ENCODE measurements around the gene FHIP1B. TPM values are rescaled to one million over a fixed set of nuclear protein-coding genes. Genes with fewer than 3 reads are reported as not detected.
"Not testable (repeated sequence)": the region's sequence is repeated elsewhere in the genome, so short reads cannot be mapped to it uniquely, and the experiment has no call there.

The FHIP1B gene
- total RNA-seq, 4 donors from 2014 or later = 30.4 to 144 (median 56.4) TPM

DNA sequence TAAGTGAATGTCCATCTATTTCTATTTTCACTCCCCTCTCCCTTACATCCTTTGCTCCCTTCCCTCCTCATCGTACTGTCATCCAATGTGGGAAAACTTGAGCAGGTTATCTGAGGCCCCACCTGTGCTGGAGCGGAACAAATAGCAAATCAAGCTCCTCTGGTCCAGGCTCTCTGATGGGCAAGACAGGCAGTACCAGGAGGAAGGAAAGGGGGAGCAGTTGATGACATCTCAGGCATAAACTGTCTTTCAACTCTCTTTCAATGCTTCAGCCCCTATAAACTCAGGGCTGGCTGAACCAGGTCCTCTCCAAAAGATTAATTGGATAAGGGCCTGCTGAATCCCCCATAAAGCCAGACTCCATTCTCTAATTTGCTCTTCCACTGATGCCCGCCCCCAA, 23.7 kb upstream of the FHIP1B start:
- WGBS, 2 donors = 81 to 82% methylated on average over 3 of the region's 3 CpGs
- Histone ChIP-seq H3K27ac (no peak overlapping the region), H3K9me3 (no peaks in the 10 kb centered on the region)

GRCh38 chr11:6253197-6253596, 18.8 kb upstream of the FHIP1B start:
- no peaks in the 10 kb centered on the region for H3K9me3 ChIP-seq
- H3K27ac ChIP-seq = no peak overlapping the region
- TF ChIP-seq POLR2A (IDR thresholded peaks at IDR 0.05) (no peak), EP300 (IDR thresholded peaks at IDR 0.05) (no peak)
- TF ChIP-seq, protein P1, sequence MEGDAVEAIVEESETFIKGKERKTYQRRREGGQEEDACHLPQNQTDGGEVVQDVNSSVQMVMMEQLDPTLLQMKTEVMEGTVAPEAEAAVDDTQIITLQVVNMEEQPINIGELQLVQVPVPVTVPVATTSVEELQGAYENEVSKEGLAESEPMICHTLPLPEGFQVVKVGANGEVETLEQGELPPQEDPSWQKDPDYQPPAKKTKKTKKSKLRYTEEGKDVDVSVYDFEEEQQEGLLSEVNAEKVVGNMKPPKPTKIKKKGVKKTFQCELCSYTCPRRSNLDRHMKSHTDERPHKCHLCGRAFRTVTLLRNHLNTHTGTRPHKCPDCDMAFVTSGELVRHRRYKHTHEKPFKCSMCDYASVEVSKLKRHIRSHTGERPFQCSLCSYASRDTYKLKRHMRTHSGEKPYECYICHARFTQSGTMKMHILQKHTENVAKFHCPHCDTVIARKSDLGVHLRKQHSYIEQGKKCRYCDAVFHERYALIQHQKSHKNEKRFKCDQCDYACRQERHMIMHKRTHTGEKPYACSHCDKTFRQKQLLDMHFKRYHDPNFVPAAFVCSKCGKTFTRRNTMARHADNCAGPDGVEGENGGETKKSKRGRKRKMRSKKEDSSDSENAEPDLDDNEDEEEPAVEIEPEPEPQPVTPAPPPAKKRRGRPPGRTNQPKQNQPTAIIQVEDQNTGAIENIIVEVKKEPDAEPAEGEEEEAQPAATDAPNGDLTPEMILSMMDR (IDR thresholded peaks at IDR 0.05) = no peak
- DNase-seq (ENCODE audit: low spot score in 2 of 2) = no peak
- WGBS, 2 donors = 84 to 95% methylated on average over 1 of the region's 1 CpG
- H3K27me3 ChIP-seq = peaks cover 0 to 20% of the 10 kb centered on the region in 2 donors
- H3K4me1 ChIP-seq = peaks cover 0 to 12% (median under 1%) of the 10 kb centered on the region in 4 donors
- no peaks in the 10 kb centered on the region for H3K36me3 ChIP-seq
- no peak overlapping the region for H3K4me3 ChIP-seq

More for the DNA sequence above, 23.7 kb upstream of the FHIP1B start:
- Histone ChIP-seq H3K27me3 (peaks cover 0 to 58% of the 10 kb centered on the region in 2 donors), H3K4me3 (no peak overlapping the region), H3K4me1 (peaks cover 0 to 19% (median 17%) of the 10 kb centered on the region in 4 donors), H3K36me3 (no peaks in the 10 kb centered on the region)
- TF ChIP-seq EP300 (IDR thresholded peaks at IDR 0.05) (no peak), POLR2A (IDR thresholded peaks at IDR 0.05) (no peak)
- TF ChIP-seq, protein P1 (IDR thresholded peaks at IDR 0.05) = no peak
- DNase-seq (ENCODE audit: low spot score in 2 of 2) = no peak

DNA sequence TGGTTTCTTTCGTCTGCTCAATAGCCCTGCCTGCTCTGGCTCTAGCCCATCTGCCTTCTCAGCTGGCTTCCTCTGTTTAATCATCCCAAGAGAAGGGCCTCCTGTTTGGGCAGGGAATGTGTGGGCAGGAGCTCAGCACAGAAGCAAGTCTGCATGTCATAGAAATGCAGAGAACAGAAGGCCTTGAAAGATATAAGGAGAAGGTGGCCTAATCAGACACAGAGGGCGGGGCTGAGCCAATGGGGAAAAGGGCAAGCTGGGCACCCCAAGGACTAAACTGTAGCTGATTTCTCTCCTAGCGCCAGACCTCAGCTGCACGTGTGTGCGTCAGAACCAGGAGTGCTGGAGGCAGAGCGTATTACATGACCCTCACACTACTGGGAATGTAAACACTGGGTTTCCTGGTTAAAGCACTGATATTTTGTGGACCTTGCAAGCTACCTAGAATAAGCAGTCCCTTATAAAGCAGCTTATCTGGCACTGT, 17.6 kb upstream of the FHIP1B start:
- Histone ChIP-seq H3K4me1 (peaks cover 0 to 12% (median 0%) of the 10 kb centered on the region in 4 donors), H3K27me3 (peaks cover 0 to 9% of the 10 kb centered on the region in 2 donors), H3K4me3 (no peak overlapping the region), H3K9me3 (no peaks in the 10 kb centered on the region), H3K36me3 (no peaks in the 10 kb centered on the region), H3K27ac (peak overlapping the region in 2 of 4 donors; percentile 13 to 65)
- TF ChIP-seq, protein P1 (IDR thresholded peaks at IDR 0.05) = no peak
- no peak for TF ChIP-seq EP300 (IDR thresholded peaks at IDR 0.05)
- TF ChIP-seq POLR2A (IDR thresholded peaks at IDR 0.05) = no peak
- 75% methylated on average over 6 of the region's 6 CpGs for WGBS, 2 donors
- no peak for DNase-seq (ENCODE audit: low spot score in 2 of 2)

DNA sequence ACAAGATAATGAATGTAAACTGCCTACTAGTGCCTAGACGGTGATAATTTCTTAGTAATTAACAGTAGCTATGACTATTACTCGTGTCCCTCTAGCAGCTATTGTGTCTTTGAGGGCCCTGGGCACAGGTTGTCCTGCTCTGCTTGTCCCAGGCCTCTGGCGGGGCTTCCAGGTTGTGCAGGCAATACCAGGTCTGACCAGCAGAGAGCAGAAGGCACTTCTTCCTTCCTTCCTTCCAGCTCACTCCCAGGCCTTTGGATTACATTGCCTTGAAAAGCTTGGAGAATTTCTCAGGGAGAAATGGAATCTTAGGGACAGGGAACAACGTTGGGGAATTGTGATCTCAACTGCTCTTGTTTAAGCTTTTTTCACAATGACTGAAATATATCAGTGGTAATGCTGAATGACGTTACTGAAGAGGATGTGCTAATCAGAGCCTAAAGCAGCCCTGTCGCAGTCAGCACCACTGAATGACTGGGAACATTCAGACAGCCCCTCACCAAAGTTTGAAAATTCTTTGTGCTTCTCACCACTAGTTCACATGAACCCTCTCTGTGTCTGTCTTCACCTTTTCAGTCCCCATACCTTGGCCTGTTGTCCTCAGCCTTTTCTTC, 16.8 kb upstream of the FHIP1B start:
- Histone ChIP-seq H3K4me1 (peaks cover 0 to 12% (median 0%) of the 10 kb centered on the region in 4 donors), H3K27me3 (peaks cover 0 to 7% of the 10 kb centered on the region in 2 donors), H3K9me3 (no peaks in the 10 kb centered on the region), H3K4me3 (no peak overlapping the region), H3K27ac (peak overlapping the region in 3 of 4 donors; percentile 13 to 65 (median 25)), H3K36me3 (no peaks in the 10 kb centered on the region)
- DNase-seq (ENCODE audit: low spot score in 2 of 2) = peak; percentile 47 to 62
- TF ChIP-seq EP300 (IDR thresholded peaks at IDR 0.05) = no peak
- TF ChIP-seq, protein P1 (IDR thresholded peaks at IDR 0.05) = peak; percentile 60 to 93 (median 84)
- 38 to 49% methylated on average over 6 of the region's 6 CpGs for WGBS, 2 donors

DNA sequence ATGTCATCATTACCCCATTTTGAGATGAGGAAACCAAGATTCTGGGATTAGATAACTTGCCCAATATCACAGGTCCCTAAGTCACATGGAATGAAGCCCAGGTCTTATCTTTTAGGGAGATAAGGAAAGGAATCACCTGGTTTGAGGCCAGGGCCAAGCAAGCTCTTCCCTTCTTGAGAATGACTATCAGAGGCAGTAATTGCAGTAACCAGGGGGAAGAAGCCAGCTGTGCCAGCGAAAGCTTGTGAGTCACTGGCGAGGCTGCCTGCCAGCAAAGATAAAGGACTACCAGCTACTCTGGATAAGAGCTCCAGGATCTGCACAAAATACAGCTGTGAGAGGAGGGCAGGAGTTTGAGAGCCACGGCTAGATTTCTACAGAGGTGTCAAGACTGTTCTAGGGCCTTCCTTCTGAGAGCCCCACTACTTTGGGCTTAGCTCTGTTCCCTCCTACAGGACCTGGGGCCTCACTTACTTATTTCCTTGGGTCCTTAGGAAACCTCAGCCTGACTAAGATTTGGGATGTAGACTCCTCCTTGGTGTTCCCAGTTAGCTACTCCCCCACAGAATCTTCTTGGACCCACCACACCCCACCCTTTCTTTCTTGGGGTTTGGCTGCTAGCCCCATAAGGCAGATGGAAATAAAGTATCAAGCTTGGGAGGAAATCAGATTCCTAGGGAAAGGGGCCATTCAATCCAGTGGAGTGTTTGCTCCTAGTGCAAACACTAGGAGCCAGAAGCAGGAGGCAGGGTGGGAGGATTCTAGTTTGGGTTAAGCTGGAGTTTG, 15.5 kb upstream of the FHIP1B start:
- Histone ChIP-seq H3K9me3 (no peaks in the 10 kb centered on the region), H3K4me3 (no peak overlapping the region), H3K36me3 (no peaks in the 10 kb centered on the region), H3K27ac (no peak overlapping the region), H3K4me1 (peaks cover 0 to 12% (median 0%) of the 10 kb centered on the region in 4 donors), H3K27me3 (no peaks in the 10 kb centered on the region)
- no peak for DNase-seq (ENCODE audit: low spot score in 2 of 2)
- whole genome bisulfite sequencing, 2 donors = 63 to 72% methylated on average over 3 of the region's 3 CpGs
- TF ChIP-seq, protein P1 (IDR thresholded peaks at IDR 0.05) = no peak
- TF ChIP-seq EP300 (IDR thresholded peaks at IDR 0.05) (no peak), POLR2A (IDR thresholded peaks at IDR 0.05) (no peak)

- H3K36me3 ChIP-seq = not testable (repeated sequence)
- WGBS, 2 donors = 91 to 93% methylated on average over 3 of the region's 3 CpGs
These were observed 14.5 kb upstream of the FHIP1B start for GRCh38 chr11:6248897-6249296.

More at GRCh38 chr11:6248897-6249296, 14.5 kb upstream of the FHIP1B start:
- not testable (repeated sequence) for H3K9me3 ChIP-seq; H3K27me3 ChIP-seq; DNase-seq (ENCODE audit: low spot score in 2 of 2); H3K4me3 ChIP-seq; H3K27ac ChIP-seq
- peaks cover 0 to 12% (median 0%) of the 10 kb centered on the region in 4 donors for H3K4me1 ChIP-seq
